Measurements from ENCODE around the gene POMT2. TPM values are rescaled to one million over a fixed set of nuclear protein-coding genes. Genes with fewer than 3 reads are reported as not detected.
"Not testable (repeated sequence)": the region's sequence is repeated elsewhere in the genome, so short reads cannot be mapped to it uniquely, and the experiment has no call there.

POMT2 gene
- total and polyA plus RNA-seq, 7 donors = 3.6 to 21.0 (median 15.6) TPM

DNA sequence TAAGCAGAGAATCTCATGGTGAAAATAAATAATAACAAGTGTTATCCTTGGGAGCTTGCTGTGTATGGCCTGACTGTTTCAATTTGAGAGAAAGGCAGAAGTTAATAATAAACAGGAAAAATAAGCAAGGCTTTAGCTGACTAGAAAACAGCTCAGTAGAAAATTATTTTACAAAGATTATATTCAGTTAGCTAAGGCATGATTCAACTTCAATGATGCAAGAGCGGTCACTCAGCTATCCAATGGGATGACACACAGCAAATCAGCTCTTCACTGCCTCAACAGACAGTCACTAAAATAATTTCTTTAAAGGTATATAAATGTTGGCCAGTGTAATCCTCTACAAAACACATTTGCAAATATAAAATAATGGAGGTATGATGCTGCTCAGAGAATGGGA lies 18.7 kb upstream of the POMT2 start:
- TF ChIP-seq POLR2AphosphoS5 (IDR thresholded peaks at IDR 0.05) (no peak), EP300 (IDR thresholded peaks at IDR 0.05) (no peak), POLR2A (IDR thresholded peaks at IDR 0.05) (no peak)
- TF ChIP-seq, protein P1, sequence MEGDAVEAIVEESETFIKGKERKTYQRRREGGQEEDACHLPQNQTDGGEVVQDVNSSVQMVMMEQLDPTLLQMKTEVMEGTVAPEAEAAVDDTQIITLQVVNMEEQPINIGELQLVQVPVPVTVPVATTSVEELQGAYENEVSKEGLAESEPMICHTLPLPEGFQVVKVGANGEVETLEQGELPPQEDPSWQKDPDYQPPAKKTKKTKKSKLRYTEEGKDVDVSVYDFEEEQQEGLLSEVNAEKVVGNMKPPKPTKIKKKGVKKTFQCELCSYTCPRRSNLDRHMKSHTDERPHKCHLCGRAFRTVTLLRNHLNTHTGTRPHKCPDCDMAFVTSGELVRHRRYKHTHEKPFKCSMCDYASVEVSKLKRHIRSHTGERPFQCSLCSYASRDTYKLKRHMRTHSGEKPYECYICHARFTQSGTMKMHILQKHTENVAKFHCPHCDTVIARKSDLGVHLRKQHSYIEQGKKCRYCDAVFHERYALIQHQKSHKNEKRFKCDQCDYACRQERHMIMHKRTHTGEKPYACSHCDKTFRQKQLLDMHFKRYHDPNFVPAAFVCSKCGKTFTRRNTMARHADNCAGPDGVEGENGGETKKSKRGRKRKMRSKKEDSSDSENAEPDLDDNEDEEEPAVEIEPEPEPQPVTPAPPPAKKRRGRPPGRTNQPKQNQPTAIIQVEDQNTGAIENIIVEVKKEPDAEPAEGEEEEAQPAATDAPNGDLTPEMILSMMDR (IDR thresholded peaks at IDR 0.05) = no peak
- no peak overlapping the region for H3K4me3 ChIP-seq
- peaks cover 0 to 49% (median 13%) of the 10 kb centered on the region in 4 donors for H3K36me3 ChIP-seq
- intact Hi-C loops (cut with DNase I) = no loop called here
- DNase-seq = no peak
- H3K27me3 ChIP-seq = no peaks in the 10 kb centered on the region
- no peaks in the 10 kb centered on the region for H3K9me3 ChIP-seq
- 100% methylated on average over 1 of the region's 1 CpG for WGBS, 2 donors
- H3K4me1 ChIP-seq = no peaks in the 10 kb centered on the region
- no peak overlapping the region for H3K27ac ChIP-seq

DNA sequence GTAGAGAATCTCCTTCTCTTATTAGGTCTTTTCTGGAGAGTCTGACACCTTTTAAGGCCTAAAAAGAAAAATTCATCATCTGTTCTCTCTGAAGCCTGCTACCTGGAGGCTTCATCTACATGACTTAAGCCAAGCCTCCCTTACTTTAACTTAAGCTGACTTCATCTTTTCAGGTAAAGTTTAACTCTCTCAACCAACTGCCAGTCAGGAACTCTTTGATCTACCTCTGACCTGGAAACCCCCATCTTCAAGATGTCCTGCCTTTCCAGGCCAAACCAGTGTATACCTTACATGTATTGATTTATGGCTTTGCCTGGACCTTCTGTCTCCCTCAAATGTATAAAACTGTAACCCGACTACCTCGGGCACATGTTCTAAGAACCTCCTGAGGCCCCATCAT lies 17.6 kb upstream of the POMT2 start:
- H3K27me3 ChIP-seq = no peaks in the 10 kb centered on the region
- H3K27ac ChIP-seq = no peak overlapping the region
- DNase-seq = no peak
- no peaks in the 10 kb centered on the region for H3K9me3 ChIP-seq
- 77 to 90% methylated on average over 2 of the region's 2 CpGs for WGBS, 2 donors
- H3K36me3 ChIP-seq = peaks cover 0 to 43% (median 12%) of the 10 kb centered on the region in 4 donors
- TF ChIP-seq POLR2AphosphoS5 (IDR thresholded peaks at IDR 0.05) (no peak), EP300 (IDR thresholded peaks at IDR 0.05) (no peak), POLR2A (IDR thresholded peaks at IDR 0.05) (no peak)
- TF ChIP-seq, protein P1 (IDR thresholded peaks at IDR 0.05) = no peak
- intact Hi-C loops (cut with DNase I) = no loop called here
- H3K4me1 ChIP-seq = no peaks in the 10 kb centered on the region
- H3K4me3 ChIP-seq = no peak overlapping the region

DNA sequence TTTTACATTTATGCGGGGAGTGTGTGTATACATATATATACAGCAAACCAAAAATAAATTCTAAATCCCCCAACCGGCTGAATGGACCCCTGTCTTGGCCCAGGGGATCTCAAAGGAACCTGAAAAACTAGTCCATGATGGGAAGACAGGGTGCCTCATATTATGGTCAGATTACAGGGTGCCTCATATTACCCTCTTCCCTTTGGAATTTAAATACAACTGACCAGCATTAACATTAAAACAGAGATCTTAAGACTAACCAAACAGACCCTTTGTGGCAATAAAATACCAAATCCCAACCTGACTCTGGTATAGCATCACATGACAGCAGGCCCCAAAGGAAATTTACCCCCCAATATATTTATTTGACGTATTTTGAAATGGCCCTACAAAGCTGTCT lies 17.2 kb upstream of the POMT2 start:
- DNase-seq = no peak
- H3K27ac ChIP-seq = no peak overlapping the region
- H3K36me3 ChIP-seq = peaks cover 0 to 39% (median 10%) of the 10 kb centered on the region in 4 donors
- no peak overlapping the region for H3K4me3 ChIP-seq
- no peaks in the 10 kb centered on the region for H3K27me3 ChIP-seq
- TF ChIP-seq POLR2A (IDR thresholded peaks at IDR 0.05) (no peak), EP300 (IDR thresholded peaks at IDR 0.05) (no peak), POLR2AphosphoS5 (IDR thresholded peaks at IDR 0.05) (no peak)
- TF ChIP-seq, protein P1 (IDR thresholded peaks at IDR 0.05) = no peak
- intact Hi-C loops (cut with DNase I) = no loop called here
- no peaks in the 10 kb centered on the region for H3K9me3 ChIP-seq
- 92 to 94% methylated on average over 3 of the region's 3 CpGs for WGBS, 2 donors
- H3K4me1 ChIP-seq = no peaks in the 10 kb centered on the region

DNA sequence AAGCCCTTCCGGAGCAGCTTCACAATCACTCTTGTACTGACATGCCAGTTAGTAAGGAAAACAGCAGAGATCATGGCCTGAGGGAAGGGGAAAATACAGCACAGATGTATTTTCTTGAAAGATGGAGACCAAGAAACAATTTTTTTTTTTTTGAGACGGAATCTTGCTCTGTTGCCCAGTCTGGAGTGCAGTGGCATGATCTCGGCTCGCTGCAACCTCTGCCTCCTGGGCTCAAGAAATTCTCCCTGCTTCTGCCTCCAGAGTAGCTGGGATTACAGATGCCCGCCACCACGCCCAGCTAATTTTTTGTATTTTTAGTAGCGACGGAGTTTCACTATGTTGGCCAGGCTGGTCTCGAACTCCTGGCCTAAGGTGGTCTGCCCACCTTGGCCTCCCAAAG lies 16.6 kb upstream of the POMT2 start:
- H3K4me1 ChIP-seq; H3K27me3 ChIP-seq; H3K9me3 ChIP-seq; DNase-seq; H3K4me3 ChIP-seq; H3K27ac ChIP-seq; intact Hi-C loops (cut with DNase I): not testable (repeated sequence)
- 97% methylated on average over 9 of the region's 9 CpGs for WGBS, 2 donors
- peaks cover 0 to 32% (median 9%) of the 10 kb centered on the region in 4 donors for H3K36me3 ChIP-seq

DNA sequence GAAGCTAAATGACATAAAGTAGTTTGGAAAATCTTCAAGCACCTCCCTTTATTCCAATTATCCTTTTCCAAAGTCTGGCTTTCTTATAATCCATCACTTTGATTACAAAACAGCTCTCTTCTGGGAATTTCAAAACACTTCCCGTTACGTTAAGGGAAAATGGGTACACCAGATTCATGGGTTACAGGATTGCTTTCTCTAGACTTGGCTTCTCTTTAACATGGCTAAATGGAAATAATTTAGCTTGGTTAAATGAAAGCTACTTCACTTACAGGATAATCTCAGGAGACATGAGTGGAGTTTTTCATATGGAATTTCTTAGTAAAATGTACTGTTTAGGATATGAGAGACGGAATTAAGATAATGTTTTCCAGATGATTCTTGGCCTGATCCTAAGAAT lies 14.9 kb upstream of the POMT2 start:
- intact Hi-C loops (cut with DNase I) = no loop called here
- H3K27ac ChIP-seq = no peak overlapping the region
- no peaks in the 10 kb centered on the region for H3K9me3 ChIP-seq
- H3K4me1 ChIP-seq = no peaks in the 10 kb centered on the region
- no peak overlapping the region for H3K4me3 ChIP-seq
- 97% methylated on average over 3 of the region's 3 CpGs for WGBS, 2 donors
- TF ChIP-seq POLR2AphosphoS5 (IDR thresholded peaks at IDR 0.05) (no peak), POLR2A (IDR thresholded peaks at IDR 0.05) (no peak), EP300 (IDR thresholded peaks at IDR 0.05) (no peak)
- TF ChIP-seq, protein P1 (IDR thresholded peaks at IDR 0.05) = no peak
- H3K36me3 ChIP-seq = peaks cover 0 to 15% (median 0%) of the 10 kb centered on the region in 4 donors
- H3K27me3 ChIP-seq = no peaks in the 10 kb centered on the region
- no peak for DNase-seq
